ENCODE measurements around the gene LACTBL1.

LACTBL1 gene

GRCh38 chr1:22941257-22941656 is 31.4 kb downstream of the LACTBL1 start:
- no peak for DNase-seq

- no peak for DNase-seq
Observed at GRCh38 chr1:22936681-22937080, 36.0 kb downstream of the LACTBL1 start.

DNA sequence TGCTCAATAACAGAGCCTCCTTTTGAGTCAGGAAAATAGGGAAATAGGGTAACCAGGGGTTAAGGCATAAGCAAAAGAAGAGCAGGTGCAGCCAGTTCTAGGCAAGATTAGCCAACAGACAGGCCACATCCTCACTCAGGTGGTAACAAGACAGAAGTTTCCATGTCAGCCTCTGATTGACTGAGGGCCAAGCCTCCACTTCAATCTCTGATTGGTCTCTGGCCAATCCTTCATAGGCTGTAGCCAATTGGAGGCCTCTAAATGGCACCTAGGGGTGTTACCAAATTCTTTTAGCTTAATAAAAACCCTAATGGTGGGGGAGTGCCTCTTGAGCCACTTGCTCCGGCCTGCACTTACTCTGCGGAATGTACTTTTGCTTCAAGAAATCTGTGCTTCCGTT is 37.2 kb downstream of the LACTBL1 start:
- DNase-seq: no peak

DNA sequence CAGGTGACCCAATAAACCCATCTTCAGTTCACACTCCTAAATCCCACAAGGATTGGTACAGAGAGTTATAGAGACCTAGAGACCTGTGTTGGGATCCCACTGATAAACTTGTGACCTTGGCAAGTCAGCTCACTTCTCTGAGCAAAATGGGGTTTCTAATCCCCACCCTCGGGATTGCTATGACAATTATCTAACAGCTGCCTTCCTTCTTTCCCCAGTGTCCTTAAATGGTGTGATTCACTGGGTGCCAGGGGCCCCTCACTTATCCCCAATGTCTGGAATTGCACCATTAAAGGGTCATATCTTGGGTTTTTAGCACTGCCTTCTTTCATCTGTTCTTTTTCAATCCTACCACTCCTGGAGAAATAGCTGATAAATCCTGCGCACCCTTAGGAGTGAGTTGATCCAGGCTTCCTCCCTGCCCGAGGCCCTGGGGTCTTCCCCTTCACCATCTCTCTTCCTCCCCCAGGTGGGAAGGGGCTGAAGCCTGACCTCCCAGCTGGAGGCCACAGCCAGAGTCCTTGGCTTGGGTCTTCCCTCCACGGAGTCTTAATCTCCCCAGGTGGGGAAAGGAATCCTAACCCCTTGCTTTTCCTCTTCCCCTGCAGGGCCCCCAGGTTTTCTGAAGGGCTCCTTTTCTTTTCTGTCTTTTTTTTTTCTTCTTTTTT is 39.7 kb downstream of the LACTBL1 start:
- no peak for DNase-seq

DNA sequence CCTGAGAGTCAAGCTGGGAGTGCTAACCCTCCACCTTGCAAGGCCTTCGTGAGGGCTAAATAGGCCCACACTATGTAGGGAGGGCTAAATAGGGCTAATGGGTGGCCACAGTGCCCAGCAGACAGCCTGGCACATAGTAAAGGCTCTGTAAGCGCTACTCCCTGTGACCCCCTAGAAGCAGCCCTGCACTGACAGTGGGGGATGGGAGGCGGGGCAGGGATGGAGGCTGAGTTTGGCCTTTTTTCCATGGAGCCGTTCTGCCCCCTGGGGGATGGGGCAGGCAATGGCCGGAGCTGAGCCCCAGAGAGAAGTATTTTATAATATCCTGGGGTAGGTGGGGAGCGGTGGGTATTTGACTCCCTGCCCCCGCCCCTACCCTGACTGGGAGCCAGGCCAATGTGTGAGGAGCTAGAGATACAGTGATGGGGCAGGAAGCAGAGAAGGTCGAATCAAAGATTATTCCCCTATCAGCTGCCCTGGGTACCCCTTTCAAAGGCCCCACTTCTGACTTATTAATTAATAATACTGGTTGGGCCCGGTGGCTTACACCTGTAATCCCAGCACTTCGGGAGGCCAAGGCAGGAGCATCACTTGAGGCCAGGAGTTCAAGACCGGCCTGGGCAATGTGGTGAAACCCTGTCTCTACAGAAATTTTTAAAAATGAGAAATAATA is 42.3 kb downstream of the LACTBL1 start:
- no peak for DNase-seq

- DNase-seq: no peak
Observed at GRCh38 chr1:22925111-22925510, 47.6 kb downstream of the LACTBL1 start.

DNA sequence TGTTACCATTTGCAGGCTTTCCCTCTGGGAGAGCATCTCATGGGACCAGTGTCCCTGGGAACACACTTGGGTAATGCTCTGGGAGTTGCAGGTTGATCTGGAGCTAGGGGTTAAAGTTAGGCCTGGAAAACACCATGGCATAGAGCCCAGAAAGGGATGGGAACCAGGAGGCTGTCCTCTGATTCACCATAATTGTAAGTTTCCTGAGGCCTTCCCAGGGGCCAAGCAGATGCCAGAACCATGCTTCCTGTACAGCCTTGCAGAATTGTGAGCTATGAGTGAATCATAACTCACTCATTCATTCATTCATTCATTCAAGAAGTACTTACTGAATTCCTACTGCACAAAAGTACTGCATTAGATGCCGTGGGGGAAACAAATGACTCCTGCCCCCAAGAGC is 50.0 kb downstream of the LACTBL1 start:
- no peak for DNase-seq

- no peak for DNase-seq
Observed at GRCh38 chr1:22921452-22922126, 51.1 kb downstream of the LACTBL1 start.

GRCh38 chr1:22920734-22921451 is 51.8 kb downstream of the LACTBL1 start:
- no peak for DNase-seq

DNA sequence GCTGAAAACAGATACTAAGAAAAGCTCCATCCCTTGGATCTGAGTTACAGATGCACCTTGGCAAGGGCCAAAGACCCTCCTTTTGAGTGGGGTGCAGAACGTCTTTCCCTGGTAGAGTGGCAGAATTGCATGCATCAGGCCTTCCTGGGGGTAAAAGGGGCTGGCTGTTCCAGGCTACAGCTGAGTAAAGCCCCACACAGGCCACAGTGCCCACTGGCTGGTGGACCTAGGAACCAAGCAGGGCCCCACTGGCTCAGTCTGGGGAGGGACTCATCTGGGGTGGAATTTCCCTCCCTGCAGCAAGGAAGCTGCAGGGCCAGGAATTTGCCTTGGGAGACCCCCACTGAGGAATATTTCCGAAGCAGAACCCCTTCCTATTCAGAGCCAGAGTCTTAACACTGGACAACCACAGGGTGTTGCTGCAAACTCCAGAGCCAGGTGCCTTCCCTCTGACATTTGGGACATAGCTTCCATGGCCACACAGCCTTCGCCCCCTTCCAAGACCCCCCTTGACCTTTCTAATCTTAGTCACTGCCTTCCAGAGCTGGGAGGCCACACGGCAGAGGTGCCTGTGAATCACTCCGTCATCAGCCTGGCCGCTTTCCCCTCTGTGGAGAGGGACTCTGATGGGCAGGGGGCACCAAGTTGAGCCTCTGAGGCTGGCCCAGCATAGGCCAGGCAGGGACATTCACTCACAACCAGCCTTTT is 52.5 kb downstream of the LACTBL1 start:
- no peak for DNase-seq

GRCh38 chr1:22919341-22920025 is 53.2 kb downstream of the LACTBL1 start:
- DNase-seq: no peak

DNA sequence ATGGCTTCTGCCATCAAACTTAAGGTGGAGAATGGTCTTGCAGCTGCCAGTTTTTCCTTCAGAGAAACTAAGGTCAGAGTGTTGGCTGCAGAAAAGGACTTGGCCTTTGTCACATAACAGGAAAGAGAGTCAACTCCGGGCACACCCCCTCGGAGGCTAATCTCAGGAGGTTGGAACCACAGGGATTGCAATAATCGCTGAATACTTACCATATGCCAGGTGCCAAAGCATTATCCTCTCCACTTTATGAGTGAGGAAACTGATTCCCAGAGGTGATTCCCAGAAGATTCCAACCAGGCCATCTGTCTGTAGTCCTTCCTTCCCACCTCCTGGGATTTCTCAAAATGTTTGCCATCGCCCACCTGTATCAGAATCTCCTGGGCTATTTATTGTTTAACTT is 54.0 kb downstream of the LACTBL1 start:
- DNase-seq: no peak

DNA sequence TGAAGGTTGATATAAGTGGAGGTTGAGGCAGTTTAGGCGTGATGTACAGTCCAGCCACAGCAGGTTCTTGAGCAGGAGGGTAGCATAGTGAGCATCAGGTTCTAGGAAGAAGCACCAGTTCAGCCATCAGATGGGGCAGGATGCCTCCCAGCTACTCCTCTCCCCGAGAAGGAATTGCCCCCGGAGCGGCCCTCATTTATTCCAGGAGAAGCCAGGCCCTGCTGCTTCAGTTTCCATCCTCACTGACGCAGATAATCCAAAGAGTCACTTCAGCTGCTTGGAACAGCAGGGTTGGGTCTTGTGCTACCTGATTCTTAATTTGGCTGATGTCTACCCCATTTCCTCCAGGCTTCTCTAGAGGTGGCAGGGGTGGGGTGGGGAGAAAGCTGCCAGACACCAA is 54.7 kb downstream of the LACTBL1 start:
- DNase-seq: no peak

DNA sequence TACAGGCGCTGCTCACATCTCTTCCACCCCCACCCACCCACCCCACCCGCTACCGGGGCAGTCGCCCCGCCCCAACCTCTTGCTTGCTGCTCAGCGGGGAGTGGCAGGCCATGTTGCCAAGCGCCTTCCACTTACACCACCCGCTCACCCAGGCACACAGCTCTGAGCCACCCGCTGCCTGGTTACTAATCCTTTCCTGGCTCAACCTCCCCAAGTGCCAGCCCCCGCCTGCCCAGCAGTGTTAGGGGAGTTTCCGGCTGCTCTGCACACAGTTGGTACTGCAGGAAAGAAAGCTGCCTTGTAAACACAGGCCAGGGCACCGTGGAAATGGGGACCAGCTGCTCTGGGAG is 56.2 kb downstream of the LACTBL1 start:
- no peak for DNase-seq

- DNase-seq: no peak
Observed at GRCh38 chr1:22915816-22916470, 56.7 kb downstream of the LACTBL1 start.

DNA sequence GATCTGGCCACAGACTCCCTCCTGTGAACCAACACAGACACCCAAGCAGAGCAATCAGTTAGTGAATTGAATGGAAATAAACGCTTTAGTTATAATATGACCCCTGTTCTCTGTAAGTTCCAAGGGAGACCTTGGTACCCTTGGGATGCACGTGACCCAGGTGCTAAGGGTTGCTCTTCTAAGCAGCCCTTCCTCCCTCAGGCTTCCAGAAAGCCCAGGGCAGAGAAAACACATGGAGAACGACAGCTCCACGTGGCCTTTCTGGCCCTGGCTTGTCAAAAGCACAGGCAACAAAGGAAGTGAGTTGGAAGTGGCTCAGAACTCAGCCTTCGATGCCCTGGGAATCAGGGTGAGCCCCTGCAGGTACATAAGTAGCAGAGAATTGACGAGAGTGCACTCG is 57.4 kb downstream of the LACTBL1 start:
- no peak for DNase-seq

GRCh38 chr1:22914633-22915217 is 57.9 kb downstream of the LACTBL1 start:
- no peak for DNase-seq

DNA sequence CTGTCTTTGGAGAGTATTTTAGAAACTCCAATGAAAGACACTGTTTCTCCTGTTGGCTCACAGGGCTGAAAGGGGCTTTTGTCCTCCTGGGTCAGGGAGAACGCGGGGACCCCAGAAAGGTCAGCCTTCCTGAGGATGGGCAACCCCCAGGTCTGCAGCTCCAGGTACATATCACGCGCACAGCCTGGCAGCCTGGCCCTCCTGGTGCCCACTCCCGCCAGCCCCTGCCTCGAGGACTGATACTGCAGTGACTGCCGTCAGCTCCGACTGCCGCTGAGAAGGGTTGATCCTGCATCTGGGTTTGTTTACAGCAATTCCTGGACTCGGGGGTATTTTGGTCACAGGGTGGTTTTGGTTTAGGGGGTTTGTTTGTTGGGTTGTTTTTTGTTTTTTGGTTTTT is 58.5 kb downstream of the LACTBL1 start:
- no peak for DNase-seq

DNA sequence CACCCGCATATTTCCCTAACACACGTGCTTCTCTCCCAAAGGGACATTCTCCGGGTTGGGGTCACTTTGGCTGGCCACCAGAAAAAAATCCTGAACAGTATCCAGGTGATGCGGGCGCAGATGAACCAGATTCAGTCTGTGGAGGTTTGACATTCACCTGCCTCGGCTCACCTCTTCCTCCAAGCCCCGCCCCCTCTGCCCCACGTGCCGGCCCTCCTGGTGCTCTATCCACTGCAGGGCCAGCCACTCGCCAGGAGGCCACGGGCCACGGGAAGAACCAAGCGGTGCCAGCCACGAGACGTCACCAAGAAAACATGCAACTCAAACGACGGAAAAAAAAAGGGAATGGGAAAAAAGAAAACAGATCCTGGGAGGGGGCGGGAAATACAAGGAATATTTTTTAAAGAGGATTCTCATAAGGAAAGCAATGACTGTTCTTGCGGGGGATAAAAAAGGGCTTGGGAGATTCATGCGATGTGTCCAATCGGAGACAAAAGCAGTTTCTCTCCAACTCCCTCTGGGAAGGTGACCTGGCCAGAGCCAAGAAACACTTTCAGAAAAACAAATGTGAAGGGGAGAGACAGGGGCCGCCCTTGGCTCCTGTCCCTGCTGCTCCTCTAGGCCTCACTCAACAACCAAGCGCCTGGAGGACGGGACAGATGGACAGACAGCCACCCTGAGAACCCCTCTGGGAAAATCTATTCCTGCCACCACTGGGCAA is 59.1 kb downstream of the LACTBL1 start:
- no peak for DNase-seq

DNA sequence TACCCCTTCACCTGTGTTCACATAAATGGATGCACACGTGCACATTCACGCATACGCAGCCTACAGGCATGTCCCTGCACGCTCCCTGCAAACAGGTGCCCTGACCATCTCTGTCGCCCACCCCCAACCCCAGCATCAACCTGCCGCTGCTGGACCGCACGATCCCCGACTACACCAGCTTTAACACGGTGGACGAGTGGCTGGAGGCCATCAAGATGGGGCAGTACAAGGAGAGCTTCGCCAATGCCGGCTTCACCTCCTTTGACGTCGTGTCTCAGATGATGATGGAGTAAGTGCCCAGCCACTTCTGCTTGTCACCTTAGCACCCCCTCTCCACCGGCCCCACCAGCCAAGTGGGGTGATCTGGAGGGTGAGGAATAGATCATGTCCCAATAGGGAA is 60.4 kb downstream of the LACTBL1 start:
- DNase-seq: no peak
